Transverse colon (tissue), 4 donors: ENCODE results near the gene B4GALNT1. TPM values are rescaled to one million over a fixed set of nuclear protein-coding genes. Genes with fewer than 3 reads are reported as not detected.
"Not testable (repeated sequence)": the region's sequence is repeated elsewhere in the genome, so short reads cannot be mapped to it uniquely, and the experiment has no call there.

ENCODE experiments used
- DNase-seq: peaks from one replicate; pipeline ENCODE4 v3.0.0-alpha.2; 2019
- H3K27ac ChIP-seq, 4 donors: fragments of 200-600 bp; sonication (generic); 2 replicates each; pipeline ENCODE4 v1.5.1; 2016 to 2018; ENCODE audit warnings: inconsistent platforms in 4 of 4
- H3K27me3 ChIP-seq: fragments of 200-600 bp; sonication (generic); 2 replicates; pipeline ENCODE4 v1.5.1; 2017; ENCODE audit warnings: inconsistent platforms
- H3K36me3 ChIP-seq, 4 donors: fragments of 200-600 bp; sonication (generic); 2 replicates each; pipeline ENCODE4 v1.5.1; 2017 to 2019; ENCODE audit warnings: inconsistent platforms in 4 of 4
- H3K4me1 ChIP-seq, 4 donors: fragments of 200-600 bp; sonication (generic); 2 replicates each; pipeline ENCODE4 v1.5.1; 2017 to 2020; ENCODE audit warnings: inconsistent platforms in 4 of 4
- H3K4me3 ChIP-seq, 4 donors: fragments of 200-600 bp; sonication (generic); 1 replicate in 1 of 4; 2 replicates in 3 of 4; pipeline versions ENCODE4 v1.5.1 to v1.6.1; 2017 to 2019; ENCODE audit warnings: inconsistent platforms in 4 of 4
- H3K9me3 ChIP-seq, 2 donors: fragments of 200-600 bp; sonication (generic); 2 replicates each; pipeline ENCODE4 v1.5.1; 2017 to 2019; ENCODE audit warnings: inconsistent platforms in 2 of 2
- CTCF ChIP-seq, 5 experiments: fragments of 200-600 bp in 3 of 5; fragments of 450-650 bp in 2 of 5; sonication (generic) in 3 of 5; IDR thresholded peaks; 1 replicate in 2 of 5; 2 replicates in 3 of 5; pipeline ENCODE4 v1.5.1; 2016 to 2017; ENCODE audit warnings: antibody characterized with exemption in 5 of 5, inconsistent platforms in 3 of 5, mild to moderate bottlenecking in 2 of 5, moderate library complexity in 1 of 5
- EP300 ChIP-seq: sonication (generic); formaldehyde crosslinking; IDR thresholded peaks from one replicate; pipeline ENCODE4 v1.6.1; 2017; ENCODE audit warnings: antibody characterized with exemption, low read depth
- POLR2A ChIP-seq: fragments of 450-650 bp; IDR thresholded peaks from one replicate; pipeline ENCODE4 v1.6.1; 2016; ENCODE audit warnings: antibody characterized with exemption, mild to moderate bottlenecking, moderate library complexity
- POLR2AphosphoS5 ChIP-seq, 3 donors: sonication (generic); formaldehyde crosslinking; IDR thresholded peaks; one replicate each; pipeline ENCODE4 v1.6.1; 2016; ENCODE audit warnings: antibody characterized with exemption in 3 of 3
- WGBS, 2 donors: methylation state at CpG; one replicate each; pipeline ENCODE4 v1.1.5; 2018; ENCODE audit warnings: low coverage in 1 of 2; 5-methylcytosine and 5-hydroxymethylcytosine counted together
- in situ Hi-C, 4 donors: fragments of 200-750 bp; cut with MboI; loops; one replicate each; pipeline versions ENCODE4 v1.15.0 to v1.15.1; 2017; ENCODE audit warnings: low sequenced_read_pairs in 3 of 4, low pct_ligation_motif_present in 1 of 4, low pct_unique_long_range_greater_than_20kb in 1 of 4
- intact Hi-C: fragments of 100-400 bp; cut with DNase I; formaldehyde crosslinking; loops from one replicate; pipeline ENCODE4 v1.15.1; 2023; ENCODE audit warnings: low total_unique reads
- total RNA-seq, 4 donors: library from RNA; depleted of rRNA; stranded (reverse); fragments of >200 nt; gene quantifications; one replicate each; pipeline ENCODE4 v1.1.0, GENCODE V29; 2016

B4GALNT1 gene
- total RNA-seq, 4 donors from 2014 or later: 0.68 to 6.4 (median 2.1) TPM; not detected in 1

GRCh38 chr12:57591782-57592325 is 41.1 kb downstream of the B4GALNT1 start:
- no peaks in the 10 kb centered on the region for H3K9me3 ChIP-seq
- in situ Hi-C loops (no loop called here), intact Hi-C loops (no loop called here)
- WGBS, 2 donors: 46 to 59% methylated on average over 9 to 10 of the region's 10 CpGs
- TF ChIP-seq EP300: no peak
- no peak for TF ChIP-seq POLR2A
- TF ChIP-seq POLR2AphosphoS5 (IDR thresholded peaks at IDR 0.05): no peak
- no peak for TF ChIP-seq CTCF (IDR thresholded peaks at IDR 0.05)
- DNase-seq: no peak
- peaks cover 0 to 5% (median 0%) of the 10 kb centered on the region in 4 donors for H3K36me3 ChIP-seq
- H3K4me3 ChIP-seq: peak overlapping the region; percentile 74 to 91 (median 78)
- H3K4me1 ChIP-seq: peaks cover 7 to 20% (median 17%) of the 10 kb centered on the region in 4 donors
- peaks cover 7% of the 10 kb centered on the region for H3K27me3 ChIP-seq
- peak overlapping the region; percentile 81 to 89 (median 85) for H3K27ac ChIP-seq

GRCh38 chr12:57590864-57591781 is 41.9 kb downstream of the B4GALNT1 start, which contains the start of gene PIP4K2C:
TSS of gene PIP4K2C (plus strand) at chr12:57591192. CDS start at chr12:57591290, 98 bp downstream.
- WGBS, 2 donors: 2 to 4% methylated on average over 10 to 47 of the region's 69 CpGs
- intact Hi-C loops: no loop called here
- H3K4me1 ChIP-seq: peaks cover 7 to 20% (median 17%) of the 10 kb centered on the region in 4 donors
- TF ChIP-seq CTCF (IDR thresholded peaks at IDR 0.05): peak in 1 of 5 experiments; percentile 6
- TF ChIP-seq EP300: no peak
- peak; percentile 71 for TF ChIP-seq POLR2A
- peak; percentile 45 to 86 (median 76) for TF ChIP-seq POLR2AphosphoS5 (IDR thresholded peaks at IDR 0.05)
- peaks cover 8% of the 10 kb centered on the region for H3K27me3 ChIP-seq
- in situ Hi-C loops: no loop called here
- peak within 1 kb of the TSS; percentile 81 to 89 (median 85) for H3K27ac ChIP-seq
- H3K4me3 ChIP-seq: peak within 1 kb of the TSS; percentile 74 to 91 (median 78)
- H3K36me3 ChIP-seq: no peaks in the 10 kb centered on the region
- H3K9me3 ChIP-seq: no peaks in the 10 kb centered on the region
- peak; percentile 90 for DNase-seq

GRCh38 chr12:57590479-57590863 is 42.5 kb downstream of the B4GALNT1 start:
- peak overlapping the region; percentile 81 to 89 (median 85) for H3K27ac ChIP-seq
- intact Hi-C loops: no loop called here
- in situ Hi-C loops: no loop called here
- H3K4me3 ChIP-seq: peak overlapping the region; percentile 74 to 91 (median 78)
- no peaks in the 10 kb centered on the region for H3K36me3 ChIP-seq
- TF ChIP-seq CTCF (IDR thresholded peaks at IDR 0.05) (no peak), EP300 (no peak), POLR2AphosphoS5 (IDR thresholded peaks at IDR 0.05) (no peak), POLR2A (no peak)
- no peaks in the 10 kb centered on the region for H3K9me3 ChIP-seq
- DNase-seq: no peak
- peaks cover 14% of the 10 kb centered on the region for H3K27me3 ChIP-seq
- H3K4me1 ChIP-seq: peaks cover 7 to 20% (median 17%) of the 10 kb centered on the region in 4 donors
- WGBS, 2 donors: 0 to 8% methylated on average over 1 to 2 of the region's 2 CpGs

GRCh38 chr12:57588951-57589610 is 43.9 kb downstream of the B4GALNT1 start:
- H3K36me3 ChIP-seq, DNase-seq, in situ Hi-C loops, H3K9me3 ChIP-seq, H3K4me3 ChIP-seq, H3K27ac ChIP-seq, intact Hi-C loops: not testable (repeated sequence)
- H3K4me1 ChIP-seq: peaks cover 7 to 20% (median 17%) of the 10 kb centered on the region in 4 donors
- WGBS, 2 donors: 85 to 87% methylated on average over 5 to 15 of the region's 15 CpGs
- H3K27me3 ChIP-seq: peaks cover 15% of the 10 kb centered on the region
